HepG2 (cell line): ENCODE results near the gene MBD3. TPM values are rescaled to one million over a fixed set of nuclear protein-coding genes. Genes with fewer than 3 reads are reported as not detected.

Experiments
- ATAC-seq: fragments of 200-7000 bp; cut with Tn5 transposase; 3 replicates; pipeline ENCODE4 v1.9.1; 2020; ENCODE audit warnings: mild to moderate bottlenecking, moderate library complexity
- BruUV-seq: library from RNA; stranded (reverse); fragments of 400-500 nt; replicated peaks from 2 replicates; lab custom pipeline; 2021; lab: Mats Ljungman, UMichigan
- CTCF ChIA-PET: fragments of 300-600 bp; formaldehyde crosslinking; extraction: SDS; loops from one replicate; lab custom pipeline; 2021; ENCODE audit warnings: low total read pairs, inconsistent platforms, low intra/inter-chr PET ratio; lab: Yijun Ruan, JAX
- POLR2A ChIA-PET: fragments of 350-600 bp; sonication (Branson Sonifier 250); formaldehyde crosslinking; loops from one replicate; lab custom pipeline; 2020; ENCODE audit warnings: antibody characterized with exemption, inconsistent platforms; lab: Yijun Ruan, JAX
- DNase-seq: peaks from one replicate; pipeline ENCODE4 v3.0.0-alpha.2; 2015; ENCODE audit warnings: low spot score
- FAIRE-seq: peaks from 3 replicates; lab custom pipeline; 2011; peaks lifted over from hg19 to GRCh38; lab: Jason Lieb, UNC
- H2AFZ ChIP-seq: one replicate; pipeline ENCODE4 v1.6.1; 2011; ENCODE audit warnings: low read length, inconsistent platforms
- H3K27ac ChIP-seq: fragments of 300-600 bp; 3 replicates; pipeline ENCODE4 v1.8.0; 2011; ENCODE audit warnings: mixed run types, mild to moderate bottlenecking, mixed read lengths, low read length, inconsistent platforms; ENCODE audit not compliant: insufficient read depth; ENCODE audit errors: extremely low read length
- H3K27me3 ChIP-seq, 2 experiments: fragments of 200-600 bp in 1 of 2; 2 replicates in 1 of 2; 3 replicates in 1 of 2; pipeline versions ENCODE4 v1.6.0 to v1.8.0; 2011; ENCODE audit warnings: low read length in 2 of 2, mild to moderate bottlenecking in 2 of 2, moderate library complexity in 2 of 2, inconsistent platforms in 1 of 2; ENCODE audit not compliant: insufficient read depth in 2 of 2, control insufficient read depth in 1 of 2
- H3K36me3 ChIP-seq, 2 experiments: fragments of 200-600 bp in 1 of 2; replicated peaks in 1 of 2; 2 replicates in 1 of 2; 3 replicates in 1 of 2; pipeline versions ENCODE4 v1.5.1 to v1.8.0; 2011; ENCODE audit warnings: low read length in 2 of 2, inconsistent platforms in 1 of 2; ENCODE audit not compliant: insufficient read depth in 2 of 2, control insufficient read depth in 1 of 2
- H3K4me1 ChIP-seq: 2 replicates; pipeline ENCODE4 v1.5.1; 2012; ENCODE audit warnings: low read length, inconsistent platforms; ENCODE audit not compliant: insufficient read depth
- H3K4me2 ChIP-seq: 2 replicates; pipeline ENCODE4 v1.6.0; 2011; ENCODE audit warnings: low read depth, low read length, inconsistent platforms
- H3K4me3 ChIP-seq, 3 experiments: fragments of 200-600 bp in 1 of 3; sonication (generic), shearing (Covaris generic) in 1 of 3; replicated peaks in 1 of 3; 2 replicates each; pipeline ENCODE4 v1.5.1; 2011 to 2016; ENCODE audit warnings: low read length in 3 of 3, inconsistent platforms in 2 of 3, low read depth in 2 of 3, mild to moderate bottlenecking in 2 of 3, control low read depth in 1 of 3, mixed read lengths in 1 of 3; ENCODE audit not compliant: insufficient read depth in 1 of 3
- H3K79me2 ChIP-seq: one replicate; pipeline ENCODE4 v1.6.1; 2011; ENCODE audit warnings: low read length, inconsistent platforms; ENCODE audit not compliant: insufficient read depth
- H3K9ac ChIP-seq: 2 replicates; pipeline ENCODE4 v1.6.0; 2011; ENCODE audit warnings: mild to moderate bottlenecking, low read depth, low read length, inconsistent platforms; ENCODE audit not compliant: insufficient read depth
- H3K9me3 ChIP-seq: 2 replicates; pipeline ENCODE4 v1.5.1; 2012; ENCODE audit warnings: mild to moderate bottlenecking, low read length
- H4K20me1 ChIP-seq: 2 replicates; pipeline ENCODE4 v1.6.0; 2011; ENCODE audit warnings: inconsistent platforms, mild to moderate bottlenecking, low read length, moderate library complexity; ENCODE audit not compliant: insufficient read depth
- CCDC6 ChIP-seq: sonication (generic); formaldehyde crosslinking; IDR thresholded peaks from 2 replicates; pipeline ENCODE4 v1.8.1; 2022; ENCODE audit warnings: mild to moderate bottlenecking, missing genetic modification reagents, moderate library complexity
- HDAC2 ChIP-seq: sonication (generic); formaldehyde crosslinking; IDR thresholded peaks from 2 replicates; pipeline ENCODE4 v1.4.0; 2020; ENCODE audit warnings: missing genetic modification reagents
- MLLT10 ChIP-seq: sonication (generic); formaldehyde crosslinking; IDR thresholded peaks from 2 replicates; pipeline ENCODE4 v1.4.0; 2020; ENCODE audit warnings: missing genetic modification reagents
- POLR2G ChIP-seq: fragments of 200-400 bp; formaldehyde crosslinking; IDR thresholded peaks from 2 replicates; pipeline ENCODE4 v1.6.1; 2018; ENCODE audit warnings: mild to moderate bottlenecking, low read depth, low read length, moderate library complexity
- SUZ12 ChIP-seq: fragments of 150-350 bp; IDR thresholded peaks from 2 replicates; pipeline ENCODE4 v1.6.1; 2014; ENCODE audit warnings: low read depth, low read length
- TBX3 ChIP-seq: fragments of 450-650 bp; IDR thresholded peaks from 2 replicates; pipeline ENCODE4 v1.6.1; 2017; ENCODE audit warnings: antibody characterized with exemption, mild to moderate bottlenecking, inconsistent platforms, borderline replicate concordance
- ZFP62 ChIP-seq: sonication (generic); formaldehyde crosslinking; IDR thresholded peaks from 2 replicates; pipeline ENCODE4 v1.4.0; 2020; ENCODE audit warnings: missing genetic modification reagents
- ZNF749 ChIP-seq: sonication (generic); formaldehyde crosslinking; IDR thresholded peaks from 2 replicates; pipeline ENCODE4 v1.8.0; 2022; ENCODE audit warnings: mild to moderate bottlenecking, missing genetic modification reagents, moderate library complexity, borderline replicate concordance
- ZNF781 ChIP-seq: sonication (generic); formaldehyde crosslinking; IDR thresholded peaks from 2 replicates; pipeline ENCODE4 v1.5.1; 2020; ENCODE audit warnings: borderline replicate concordance, mild to moderate bottlenecking, missing genetic modification reagents; ENCODE audit errors: not compliant biosample characterization
- WGBS: methylation state at CpG from one replicate; pipeline ENCODE4 v1.1.6; 2017; ENCODE audit warnings: low lambda C conversion rate; 5-methylcytosine and 5-hydroxymethylcytosine counted together
- in situ Hi-C: cut with HindIII; loops from 2 replicates; pipeline ENCODE4 v1.10.0; 2017; ENCODE audit warnings: low pct_unique_long_range_greater_than_20kb; ENCODE audit not compliant: extremely low pct_ligation_motif_present
- intact Hi-C: fragments of 100-400 bp; cut with micrococcal nuclease; formaldehyde crosslinking; loops from one replicate; pipeline ENCODE4 v1.10.0; 2022; ENCODE audit not compliant: unreplicated experiment
- polyA plus RNA-seq, 8 experiments: library from polyadenylated mRNA; depleted of rRNA in 3 of 8; stranded (reverse) in 7 of 8; unstranded in 1 of 8; fragments of >200 nt; fragmentation: Illumina TruSeq in 4 of 8; extraction: Trizol in 4 of 8; gene quantifications; 2 replicates each; pipeline versions ENCODE4 v1.2.1 to v1.2.3, GENCODE V29; 2011 to 2016; ENCODE audit warnings: low read depth in 4 of 8, missing spikeins in 1 of 8, mixed read lengths in 1 of 8; ENCODE audit not compliant: insufficient read depth in 1 of 8
- total RNA-seq, 5 experiments: library from RNA; depleted of rRNA; stranded (reverse); fragments of >200 nt; fragmentation: Illumina TruSeq; extraction: Trizol; gene quantifications; 2 replicates each; pipeline ENCODE4 v1.2.3, GENCODE V29; 2016; ENCODE audit warnings: low read depth in 1 of 5
- TF ChIP-seq, protein P1 (sequence below): IDR thresholded peaks from 2 replicates; pipeline ENCODE4 v1.6.1; 2016; ENCODE audit warnings: missing compliant biosample characterization, missing genetic modification reagents, borderline replicate concordance
- TF ChIP-seq, protein P2 (sequence below): sonication (generic); formaldehyde crosslinking; IDR thresholded peaks from 2 replicates; pipeline ENCODE4 v1.8.1; 2023; ENCODE audit warnings: mild to moderate bottlenecking, missing genetic modification reagents
- TF ChIP-seq, protein P3 (sequence below): sonication (generic); formaldehyde crosslinking; IDR thresholded peaks from 2 replicates; pipeline ENCODE4 v1.9.0; 2021; ENCODE audit warnings: missing genetic modification reagents, mild to moderate bottlenecking, borderline replicate concordance
- TF ChIP-seq, protein P4 (sequence below): sonication (generic); formaldehyde crosslinking; conservative IDR thresholded peaks from 2 replicates; pipeline ENCODE4 v1.4.0; 2020; ENCODE audit warnings: missing genetic modification reagents

The MBD3 gene
- total and polyA plus RNA-seq, 2 of the 13 experiments (the other 11 are each of a cell fraction or from before 2014, with no cell fraction given): 21.2 to 76.9 TPM

DNA sequence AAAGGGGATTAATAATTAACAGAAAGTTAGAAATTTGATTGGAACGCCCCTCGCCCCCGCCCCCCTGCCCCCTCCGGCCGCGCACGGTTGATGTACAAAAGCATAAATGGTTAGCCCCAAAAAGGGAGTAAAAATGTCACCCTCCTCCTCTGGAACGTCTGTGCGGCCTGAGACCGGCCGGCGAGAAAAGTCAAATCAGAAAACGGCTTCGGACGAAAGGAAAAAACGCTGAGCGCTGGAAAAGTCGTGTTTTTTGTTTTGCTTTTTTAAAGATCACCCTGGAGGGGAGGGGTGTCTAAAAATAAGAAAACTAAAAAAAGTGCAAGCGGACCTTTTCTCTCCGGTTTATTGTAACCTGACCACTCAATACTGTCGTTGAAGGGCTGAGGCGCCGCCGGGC, 37.7 kb downstream of the MBD3 start (continued):
- TF ChIP-seq ZNF749 (CRISPR knock-in tag) (no peak), CCDC6 (CRISPR knock-in tag) (no peak), HDAC2 (no peak)
- TF ChIP-seq, protein P1, sequence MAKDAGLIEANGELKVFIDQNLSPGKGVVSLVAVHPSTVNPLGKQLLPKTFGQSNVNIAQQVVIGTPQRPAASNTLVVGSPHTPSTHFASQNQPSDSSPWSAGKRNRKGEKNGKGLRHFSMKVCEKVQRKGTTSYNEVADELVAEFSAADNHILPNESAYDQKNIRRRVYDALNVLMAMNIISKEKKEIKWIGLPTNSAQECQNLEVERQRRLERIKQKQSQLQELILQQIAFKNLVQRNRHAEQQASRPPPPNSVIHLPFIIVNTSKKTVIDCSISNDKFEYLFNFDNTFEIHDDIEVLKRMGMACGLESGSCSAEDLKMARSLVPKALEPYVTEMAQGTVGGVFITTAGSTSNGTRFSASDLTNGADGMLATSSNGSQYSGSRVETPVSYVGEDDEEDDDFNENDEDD (CRISPR knock-in tag): no peak

DNA sequence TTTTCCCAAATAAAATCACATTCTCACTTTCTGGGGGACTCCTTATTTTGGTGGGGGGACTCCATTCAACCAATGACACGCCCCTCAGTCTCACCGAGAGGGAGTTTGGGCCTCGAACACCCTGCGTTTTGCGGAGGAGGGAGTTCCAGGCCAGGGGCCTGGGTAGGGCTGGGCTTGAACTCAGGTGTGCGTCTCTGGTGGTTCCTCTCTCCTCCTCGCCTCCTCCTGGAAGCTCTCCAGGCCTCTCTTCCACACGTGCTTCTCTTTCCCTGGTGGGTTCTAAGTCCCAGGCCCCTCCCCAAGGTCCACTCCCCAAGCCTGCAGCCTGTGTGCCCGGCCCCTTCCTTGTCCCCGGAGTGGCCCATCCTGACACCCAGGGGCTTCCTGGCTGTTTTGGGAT, 39.2 kb downstream of the MBD3 start:
- ChIA-PET POLR2A (no interaction called here), CTCF (no interaction called here)
- H3K36me3 ChIP-seq: no peaks in the 10 kb centered on the region; a peak in 1 of 5 replicates
- H3K4me3 ChIP-seq: no peak overlapping the region
- H3K27ac ChIP-seq: no peak overlapping the region
- no peaks in the 10 kb centered on the region for H3K9me3 ChIP-seq
- no peak overlapping the region for H2AFZ ChIP-seq
- H3K4me1 ChIP-seq: peaks cover 8% of the 10 kb centered on the region; the same call in 1 of the 2 replicates
- no peak overlapping the region for H3K9ac ChIP-seq
- WGBS: 75% methylated on average over 10 of the region's 10 CpGs
- no peak overlapping the region for H3K4me2 ChIP-seq
- in situ Hi-C loops: no loop called here
- ATAC-seq (no peak), FAIRE-seq (no peak), DNase-seq (no peak)
- no peaks in the 10 kb centered on the region for H3K27me3 ChIP-seq
- no peaks in the 10 kb centered on the region for H4K20me1 ChIP-seq
- H3K79me2 ChIP-seq: no peaks in the 10 kb centered on the region
- intact Hi-C loops: no loop called here
- no TSS peak for BruUV-seq
- TF ChIP-seq MLLT10 (CRISPR knock-in tag): no peak
- TF ChIP-seq TBX3: no peak
- no peak for TF ChIP-seq ZNF781 (CRISPR knock-in tag)
- TF ChIP-seq, protein P2, sequence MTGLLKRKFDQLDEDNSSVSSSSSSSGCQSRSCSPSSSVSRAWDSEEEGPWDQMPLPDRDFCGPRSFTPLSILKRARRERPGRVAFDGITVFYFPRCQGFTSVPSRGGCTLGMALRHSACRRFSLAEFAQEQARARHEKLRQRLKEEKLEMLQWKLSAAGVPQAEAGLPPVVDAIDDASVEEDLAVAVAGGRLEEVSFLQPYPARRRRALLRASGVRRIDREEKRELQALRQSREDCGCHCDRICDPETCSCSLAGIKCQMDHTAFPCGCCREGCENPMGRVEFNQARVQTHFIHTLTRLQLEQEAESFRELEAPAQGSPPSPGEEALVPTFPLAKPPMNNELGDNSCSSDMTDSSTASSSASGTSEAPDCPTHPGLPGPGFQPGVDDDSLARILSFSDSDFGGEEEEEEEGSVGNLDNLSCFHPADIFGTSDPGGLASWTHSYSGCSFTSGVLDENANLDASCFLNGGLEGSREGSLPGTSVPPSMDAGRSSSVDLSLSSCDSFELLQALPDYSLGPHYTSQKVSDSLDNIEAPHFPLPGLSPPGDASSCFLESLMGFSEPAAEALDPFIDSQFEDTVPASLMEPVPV (CRISPR knock-in tag): no peak
- TF ChIP-seq SUZ12: no peak
- TF ChIP-seq, protein P3, sequence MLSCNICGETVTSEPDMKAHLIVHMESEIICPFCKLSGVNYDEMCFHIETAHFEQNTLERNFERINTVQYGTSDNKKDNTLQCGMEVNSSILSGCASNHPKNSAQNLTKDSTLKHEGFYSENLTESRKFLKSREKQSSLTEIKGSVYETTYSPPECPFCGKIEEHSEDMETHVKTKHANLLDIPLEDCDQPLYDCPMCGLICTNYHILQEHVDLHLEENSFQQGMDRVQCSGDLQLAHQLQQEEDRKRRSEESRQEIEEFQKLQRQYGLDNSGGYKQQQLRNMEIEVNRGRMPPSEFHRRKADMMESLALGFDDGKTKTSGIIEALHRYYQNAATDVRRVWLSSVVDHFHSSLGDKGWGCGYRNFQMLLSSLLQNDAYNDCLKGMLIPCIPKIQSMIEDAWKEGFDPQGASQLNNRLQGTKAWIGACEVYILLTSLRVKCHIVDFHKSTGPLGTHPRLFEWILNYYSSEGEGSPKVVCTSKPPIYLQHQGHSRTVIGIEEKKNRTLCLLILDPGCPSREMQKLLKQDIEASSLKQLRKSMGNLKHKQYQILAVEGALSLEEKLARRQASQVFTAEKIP (CRISPR knock-in tag): no peak
- TF ChIP-seq, protein P4, sequence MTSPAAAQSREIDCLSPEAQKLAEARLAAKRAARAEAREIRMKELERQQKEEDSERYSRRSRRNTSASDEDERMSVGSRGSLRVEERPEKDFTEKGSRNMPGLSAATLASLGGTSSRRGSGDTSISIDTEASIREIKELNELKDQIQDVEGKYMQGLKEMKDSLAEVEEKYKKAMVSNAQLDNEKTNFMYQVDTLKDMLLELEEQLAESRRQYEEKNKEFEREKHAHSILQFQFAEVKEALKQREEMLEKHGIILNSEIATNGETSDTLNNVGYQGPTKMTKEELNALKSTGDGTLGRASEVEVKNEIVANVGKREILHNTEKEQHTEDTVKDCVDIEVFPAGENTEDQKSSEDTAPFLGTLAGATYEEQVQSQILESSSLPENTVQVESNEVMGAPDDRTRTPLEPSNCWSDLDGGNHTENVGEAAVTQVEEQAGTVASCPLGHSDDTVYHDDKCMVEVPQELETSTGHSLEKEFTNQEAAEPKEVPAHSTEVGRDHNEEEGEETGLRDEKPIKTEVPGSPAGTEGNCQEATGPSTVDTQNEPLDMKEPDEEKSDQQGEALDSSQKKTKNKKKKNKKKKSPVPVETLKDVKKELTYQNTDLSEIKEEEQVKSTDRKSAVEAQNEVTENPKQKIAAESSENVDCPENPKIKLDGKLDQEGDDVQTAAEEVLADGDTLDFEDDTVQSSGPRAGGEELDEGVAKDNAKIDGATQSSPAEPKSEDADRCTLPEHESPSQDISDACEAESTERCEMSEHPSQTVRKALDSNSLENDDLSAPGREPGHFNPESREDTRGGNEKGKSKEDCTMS (CRISPR knock-in tag): no peak
- TF ChIP-seq POLR2G: no peak
- no peak for TF ChIP-seq ZFP62
